ENCODE measurements around the gene KIFBP. TPM values are rescaled to one million over a fixed set of nuclear protein-coding genes. Genes with fewer than 3 reads are reported as not detected.

KIFBP gene
- total RNA-seq, 2 experiments from 2014 or later = 9.7 to 10.9 TPM

DNA sequence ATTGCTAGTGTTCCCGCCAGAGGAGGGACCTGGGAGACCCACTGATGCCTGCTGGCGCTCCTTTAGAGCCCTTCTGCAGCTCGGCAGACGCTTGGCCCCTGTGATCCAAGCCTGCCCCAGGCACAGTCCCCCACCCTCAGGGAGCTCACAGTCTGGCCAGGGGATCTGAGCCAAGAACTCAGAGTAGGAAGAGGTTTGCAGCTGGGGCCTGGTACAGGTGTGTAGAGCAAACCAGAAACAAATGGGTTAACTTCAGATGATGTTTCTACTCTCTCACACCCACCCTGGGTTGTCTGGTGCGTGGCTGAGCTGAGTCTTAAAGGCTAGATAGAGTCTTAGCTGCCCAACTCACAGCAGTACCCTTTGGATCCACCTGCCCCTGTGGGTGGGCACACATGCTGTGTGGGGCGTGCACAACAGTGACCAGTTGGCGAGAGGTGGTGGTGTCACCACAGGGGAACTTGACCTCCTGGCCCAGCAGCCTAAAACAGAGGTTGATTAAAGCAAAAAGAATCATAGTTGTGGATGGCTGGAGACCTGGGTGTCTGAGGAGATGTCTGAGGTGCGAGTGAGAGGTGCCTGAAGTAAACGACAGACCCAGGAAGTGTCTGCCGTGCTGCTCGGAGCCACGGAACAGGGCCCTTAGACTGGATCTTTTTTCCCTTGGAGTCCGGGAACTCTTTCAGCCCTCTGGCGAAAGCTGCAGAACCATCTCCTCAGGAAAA is 68.1 kb downstream of the KIFBP start:
- ChIA-PET CTCF (interaction anchor here (1.8 to 4.0 kb wide), 2 partner anchors 9 to 51 kb away, joined by 4 to 25 read pairs; no protein-coding TSS in a partner anchor), POLR2A (interaction anchor here (0.6 to 2.9 kb wide), 6 partner anchors 9 to 56 kb away, joined by 3 to 22 read pairs (median 3); partner anchors contain the start of gene SRGN)
- peaks cover 52% of the 10 kb centered on the region for H3K4me1 Mint-ChIP-seq (ENCODE audit: low read depth)
- TF ChIP-seq, protein P1, sequence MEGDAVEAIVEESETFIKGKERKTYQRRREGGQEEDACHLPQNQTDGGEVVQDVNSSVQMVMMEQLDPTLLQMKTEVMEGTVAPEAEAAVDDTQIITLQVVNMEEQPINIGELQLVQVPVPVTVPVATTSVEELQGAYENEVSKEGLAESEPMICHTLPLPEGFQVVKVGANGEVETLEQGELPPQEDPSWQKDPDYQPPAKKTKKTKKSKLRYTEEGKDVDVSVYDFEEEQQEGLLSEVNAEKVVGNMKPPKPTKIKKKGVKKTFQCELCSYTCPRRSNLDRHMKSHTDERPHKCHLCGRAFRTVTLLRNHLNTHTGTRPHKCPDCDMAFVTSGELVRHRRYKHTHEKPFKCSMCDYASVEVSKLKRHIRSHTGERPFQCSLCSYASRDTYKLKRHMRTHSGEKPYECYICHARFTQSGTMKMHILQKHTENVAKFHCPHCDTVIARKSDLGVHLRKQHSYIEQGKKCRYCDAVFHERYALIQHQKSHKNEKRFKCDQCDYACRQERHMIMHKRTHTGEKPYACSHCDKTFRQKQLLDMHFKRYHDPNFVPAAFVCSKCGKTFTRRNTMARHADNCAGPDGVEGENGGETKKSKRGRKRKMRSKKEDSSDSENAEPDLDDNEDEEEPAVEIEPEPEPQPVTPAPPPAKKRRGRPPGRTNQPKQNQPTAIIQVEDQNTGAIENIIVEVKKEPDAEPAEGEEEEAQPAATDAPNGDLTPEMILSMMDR (IDR thresholded peaks at IDR 0.05) = no peak
- DNase-seq (no peak), ATAC-seq (peak; percentile 9)
- H3K27ac Mint-ChIP-seq = peak overlapping the region; percentile 79
- no peaks in the 10 kb centered on the region for H3K27me3 Mint-ChIP-seq
- no peaks in the 10 kb centered on the region for H3K36me3 Mint-ChIP-seq (ENCODE audit: low read depth)
- no peak overlapping the region for H3K4me3 Mint-ChIP-seq
- H3K9me3 Mint-ChIP-seq = no peaks in the 10 kb centered on the region
- intact Hi-C loops (cut with micrococcal nuclease) = no loop called here

DNA sequence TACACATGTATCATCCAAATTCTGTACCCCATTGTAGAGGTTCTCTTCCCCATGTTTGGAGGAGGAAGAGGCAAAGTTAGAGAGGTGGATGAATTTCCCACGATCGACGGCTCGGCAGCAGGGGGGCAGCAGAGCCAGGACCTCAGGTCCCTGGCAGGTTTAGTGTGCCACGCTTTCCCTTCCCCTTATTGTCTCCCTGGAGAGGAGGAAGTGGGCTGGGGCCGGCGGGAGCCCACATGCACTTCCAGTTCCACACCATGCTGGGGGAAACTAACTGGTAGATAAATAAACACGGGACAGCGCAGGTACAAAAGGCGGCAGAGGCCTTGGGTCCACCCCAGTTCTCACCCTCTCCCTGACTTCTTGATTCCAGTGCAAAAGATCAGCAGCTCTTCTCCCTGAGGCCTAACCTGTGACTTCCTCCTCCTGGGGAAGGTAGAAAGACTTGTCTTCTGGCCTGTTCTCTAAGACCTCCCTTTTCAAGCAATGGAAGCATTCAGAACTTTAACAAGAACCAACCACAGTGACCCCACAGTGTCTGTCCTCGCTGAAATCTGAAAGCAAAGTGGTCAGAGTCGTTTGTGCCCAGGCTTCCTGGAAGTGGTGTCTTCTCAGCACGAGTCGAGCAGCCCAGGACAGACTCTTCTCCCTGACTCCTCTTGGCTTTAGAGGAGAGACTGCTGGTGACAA is 68.8 kb downstream of the KIFBP start:
- Mint-ChIP-seq H3K36me3 (ENCODE audit: low read depth) (no peaks in the 10 kb centered on the region), H3K4me3 (no peak overlapping the region), H3K27me3 (no peaks in the 10 kb centered on the region), H3K4me1 (ENCODE audit: low read depth) (peaks cover 55% of the 10 kb centered on the region), H3K27ac (peak overlapping the region; percentile 79), H3K9me3 (no peaks in the 10 kb centered on the region)
- DNase-seq = peak; percentile 42
- ChIA-PET POLR2A (interaction anchor here (1.0 to 2.9 kb wide), 4 partner anchors 8 to 56 kb away, joined by 3 to 22 read pairs (median 10); partner anchors contain the start of gene SRGN), CTCF (interaction anchor here (1.8 to 4.0 kb wide), 2 partner anchors 8 to 52 kb away, joined by 4 to 25 read pairs; no protein-coding TSS in a partner anchor)
- intact Hi-C loops (cut with micrococcal nuclease) = no loop called here
- TF ChIP-seq, protein P1 (IDR thresholded peaks at IDR 0.05) = no peak
- ATAC-seq = peak; percentile 3

GRCh38 chr10:69057951-69058297 is 69.3 kb downstream of the KIFBP start:
- ATAC-seq = no peak
- POLR2A ChIA-PET = no interaction called here
- H3K4me1 Mint-ChIP-seq (ENCODE audit: low read depth) = peaks cover 52% of the 10 kb centered on the region
- H3K27me3 Mint-ChIP-seq = no peaks in the 10 kb centered on the region
- CTCF ChIA-PET = no interaction called here
- H3K9me3 Mint-ChIP-seq = no peaks in the 10 kb centered on the region
- intact Hi-C loops (cut with micrococcal nuclease) = no loop called here
- TF ChIP-seq, protein P1 (IDR thresholded peaks at IDR 0.05) = no peak
- no peak for DNase-seq
- peak overlapping the region; percentile 79 for H3K27ac Mint-ChIP-seq
- no peaks in the 10 kb centered on the region for H3K36me3 Mint-ChIP-seq (ENCODE audit: low read depth)
- H3K4me3 Mint-ChIP-seq = no peak overlapping the region

- no peak for ATAC-seq
These were observed 71.7 kb downstream of the KIFBP start for GRCh38 chr10:69060127-69060798.

More at GRCh38 chr10:69060127-69060798, 71.7 kb downstream of the KIFBP start:
- no peaks in the 10 kb centered on the region for H3K27me3 Mint-ChIP-seq
- intact Hi-C loops (cut with micrococcal nuclease) = no loop called here
- DNase-seq = no peak
- TF ChIP-seq, protein P1 (IDR thresholded peaks at IDR 0.05) = no peak
- ChIA-PET POLR2A (interaction anchor here (1.4 to 1.6 kb wide), 2 partner anchors 17 to 28 kb away, joined by 4 to 7 read pairs; partner anchors contain the start of gene SRGN), CTCF (no interaction called here)
- no peaks in the 10 kb centered on the region for H3K9me3 Mint-ChIP-seq
- no peak overlapping the region for H3K4me3 Mint-ChIP-seq
- H3K36me3 Mint-ChIP-seq (ENCODE audit: low read depth) = no peaks in the 10 kb centered on the region
- H3K4me1 Mint-ChIP-seq (ENCODE audit: low read depth) = peaks cover 51% of the 10 kb centered on the region
- no peak overlapping the region for H3K27ac Mint-ChIP-seq
